Measurements from ENCODE around the gene HASPIN. TPM values are rescaled to one million over a fixed set of nuclear protein-coding genes. Genes with fewer than 3 reads are reported as not detected.
"Not testable (repeated sequence)": the region's sequence is repeated elsewhere in the genome, so short reads cannot be mapped to it uniquely, and the experiment has no call there.

HASPIN gene
- total RNA-seq, 2 donors from 2014 or later = 1.0 to 3.9 TPM

DNA sequence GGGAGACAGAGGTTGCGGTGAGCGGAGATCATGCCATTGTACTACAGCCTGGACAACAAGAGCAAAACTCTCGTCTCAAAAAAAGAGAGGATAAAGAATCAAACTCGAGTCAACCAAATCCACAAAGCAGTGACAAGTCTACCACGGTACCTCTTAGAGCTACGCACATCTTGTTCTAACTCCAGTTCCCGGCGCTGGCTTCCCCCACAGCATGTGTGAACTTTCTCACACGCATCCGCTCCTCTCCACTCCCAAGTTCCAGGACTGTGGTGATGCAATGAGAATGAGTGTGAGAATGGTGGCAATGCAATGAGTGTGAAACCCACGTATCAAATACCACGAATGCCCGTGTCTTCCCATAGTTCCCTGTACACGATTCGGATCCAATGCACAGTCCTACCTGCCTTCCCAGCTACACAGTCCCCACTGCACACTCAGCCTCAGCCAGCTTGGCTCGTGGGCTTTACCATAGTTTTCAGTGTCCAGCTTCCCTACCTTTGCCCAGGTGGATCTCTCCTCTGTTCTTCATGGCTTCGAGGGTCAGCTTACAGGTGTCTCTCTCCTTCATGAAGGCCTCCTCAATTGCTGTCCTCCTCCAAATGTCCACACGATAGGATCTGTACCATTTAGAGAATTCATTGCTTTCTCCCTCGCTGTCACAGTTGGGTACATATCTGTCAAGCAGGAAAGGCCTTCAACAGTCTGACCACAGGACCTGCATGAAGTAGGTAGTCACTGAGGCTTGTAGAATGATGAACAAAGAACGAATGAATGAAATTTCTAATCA lies 18.6 kb upstream of the HASPIN start:
- Histone ChIP-seq H3K4me1 (replicated peaks) (no peaks in the 10 kb centered on the region), H3K36me3 (no peaks in the 10 kb centered on the region), H3K9me3 (no peaks in the 10 kb centered on the region), H3K27ac (no peak overlapping the region), H3K27me3 (replicated peaks; ENCODE audit: insufficient read depth) (no peaks in the 10 kb centered on the region), H3K4me3 (no peak overlapping the region)
- 87% methylated on average over 20 of the region's 20 CpGs for WGBS
- intact Hi-C loops (cut with DNase I) = no loop called here
- no peak for DNase-seq (ENCODE audit: low spot score)
- TF ChIP-seq POLR2A (IDR thresholded peaks at IDR 0.05) (no peak), POLR2AphosphoS5 (IDR thresholded peaks at IDR 0.05) (no peak)
- TF ChIP-seq, protein P1, sequence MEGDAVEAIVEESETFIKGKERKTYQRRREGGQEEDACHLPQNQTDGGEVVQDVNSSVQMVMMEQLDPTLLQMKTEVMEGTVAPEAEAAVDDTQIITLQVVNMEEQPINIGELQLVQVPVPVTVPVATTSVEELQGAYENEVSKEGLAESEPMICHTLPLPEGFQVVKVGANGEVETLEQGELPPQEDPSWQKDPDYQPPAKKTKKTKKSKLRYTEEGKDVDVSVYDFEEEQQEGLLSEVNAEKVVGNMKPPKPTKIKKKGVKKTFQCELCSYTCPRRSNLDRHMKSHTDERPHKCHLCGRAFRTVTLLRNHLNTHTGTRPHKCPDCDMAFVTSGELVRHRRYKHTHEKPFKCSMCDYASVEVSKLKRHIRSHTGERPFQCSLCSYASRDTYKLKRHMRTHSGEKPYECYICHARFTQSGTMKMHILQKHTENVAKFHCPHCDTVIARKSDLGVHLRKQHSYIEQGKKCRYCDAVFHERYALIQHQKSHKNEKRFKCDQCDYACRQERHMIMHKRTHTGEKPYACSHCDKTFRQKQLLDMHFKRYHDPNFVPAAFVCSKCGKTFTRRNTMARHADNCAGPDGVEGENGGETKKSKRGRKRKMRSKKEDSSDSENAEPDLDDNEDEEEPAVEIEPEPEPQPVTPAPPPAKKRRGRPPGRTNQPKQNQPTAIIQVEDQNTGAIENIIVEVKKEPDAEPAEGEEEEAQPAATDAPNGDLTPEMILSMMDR (IDR thresholded peaks at IDR 0.05) = no peak

DNA sequence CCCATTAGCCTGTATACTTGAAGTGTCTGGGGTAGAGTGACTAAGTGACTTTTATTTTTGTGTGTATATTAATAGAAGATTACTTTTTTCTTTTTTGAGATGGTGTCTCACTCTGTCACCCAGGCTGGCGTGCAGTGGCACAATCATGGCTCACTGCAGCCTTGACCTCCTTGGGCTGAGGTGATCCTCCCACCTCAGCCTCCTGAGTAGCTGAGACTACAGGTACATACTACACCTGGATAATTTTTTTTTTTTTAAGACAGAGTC lies 18.1 kb upstream of the HASPIN start:
- H3K36me3 ChIP-seq; intact Hi-C loops (cut with DNase I); H3K27ac ChIP-seq; H3K4me1 ChIP-seq (replicated peaks); H3K27me3 ChIP-seq (replicated peaks; ENCODE audit: insufficient read depth); H3K9me3 ChIP-seq; DNase-seq (ENCODE audit: low spot score); H3K4me3 ChIP-seq: not testable (repeated sequence)
- 95% methylated on average over 1 of the region's 1 CpG for WGBS

DNA sequence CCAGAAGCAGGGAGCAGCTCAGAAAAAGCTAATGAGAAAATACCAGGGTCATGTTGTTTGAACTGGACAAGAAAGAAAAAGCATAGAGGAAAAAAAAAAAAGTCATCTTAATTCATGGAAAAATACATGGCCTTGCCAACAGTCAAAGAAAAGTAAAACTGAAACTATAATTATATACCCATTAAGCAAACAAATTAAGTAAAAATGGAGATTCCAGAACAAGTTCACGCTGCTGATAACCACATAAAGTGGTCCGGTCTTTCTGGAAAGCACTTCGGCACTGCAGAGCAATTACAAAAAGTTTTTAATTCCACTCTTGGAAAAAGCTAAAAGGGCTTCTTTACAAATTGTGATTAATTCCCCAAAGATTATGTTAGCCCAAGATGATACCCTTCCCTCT lies 15.3 kb upstream of the HASPIN start:
- intact Hi-C loops (cut with DNase I) = no loop called here
- Histone ChIP-seq H3K4me1 (replicated peaks) (no peaks in the 10 kb centered on the region), H3K9me3 (no peaks in the 10 kb centered on the region), H3K27ac (no peak overlapping the region), H3K27me3 (replicated peaks; ENCODE audit: insufficient read depth) (no peaks in the 10 kb centered on the region), H3K4me3 (no peak overlapping the region), H3K36me3 (no peaks in the 10 kb centered on the region)
- TF ChIP-seq POLR2A (IDR thresholded peaks at IDR 0.05) (no peak), POLR2AphosphoS5 (IDR thresholded peaks at IDR 0.05) (no peak)
- TF ChIP-seq, protein P1 (IDR thresholded peaks at IDR 0.05) = no peak
- no peak for DNase-seq (ENCODE audit: low spot score)
- 48% methylated on average over 3 of the region's 3 CpGs for WGBS

DNA sequence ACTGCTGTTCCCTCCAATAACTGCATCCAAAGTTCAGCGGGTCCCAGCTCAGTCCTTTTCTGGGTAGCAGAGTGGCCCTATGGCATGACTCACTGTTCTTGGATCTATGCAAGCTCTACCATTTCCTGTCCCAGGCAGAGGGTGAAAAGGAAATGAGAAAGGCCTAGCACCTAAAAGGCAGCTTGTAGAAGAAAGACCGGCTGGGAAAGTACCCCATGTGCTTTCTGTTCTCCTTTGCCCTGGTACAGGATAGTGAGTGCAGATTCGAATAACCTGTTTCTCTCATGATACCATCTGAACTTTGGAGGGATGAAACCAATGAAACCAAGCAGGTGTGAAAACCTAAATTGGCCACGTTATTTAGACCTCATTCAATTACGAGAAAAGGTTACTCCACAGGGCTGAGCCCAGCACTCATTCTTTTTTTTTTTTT lies 12.7 kb upstream of the HASPIN start:
- Histone ChIP-seq H3K36me3 (peaks cover 0 to 6% of the 10 kb centered on the region in 2 donors), H3K9me3 (no peaks in the 10 kb centered on the region), H3K4me1 (replicated peaks) (no peaks in the 10 kb centered on the region), H3K27ac (no peak overlapping the region), H3K4me3 (no peak overlapping the region), H3K27me3 (replicated peaks; ENCODE audit: insufficient read depth) (no peaks in the 10 kb centered on the region)
- TF ChIP-seq POLR2A (IDR thresholded peaks at IDR 0.05) (no peak), POLR2AphosphoS5 (IDR thresholded peaks at IDR 0.05) (no peak)
- TF ChIP-seq, protein P1 (IDR thresholded peaks at IDR 0.05) = no peak
- WGBS = 63% methylated on average over 5 of the region's 5 CpGs
- intact Hi-C loops (cut with DNase I) = no loop called here
- no peak for DNase-seq (ENCODE audit: low spot score)

DNA sequence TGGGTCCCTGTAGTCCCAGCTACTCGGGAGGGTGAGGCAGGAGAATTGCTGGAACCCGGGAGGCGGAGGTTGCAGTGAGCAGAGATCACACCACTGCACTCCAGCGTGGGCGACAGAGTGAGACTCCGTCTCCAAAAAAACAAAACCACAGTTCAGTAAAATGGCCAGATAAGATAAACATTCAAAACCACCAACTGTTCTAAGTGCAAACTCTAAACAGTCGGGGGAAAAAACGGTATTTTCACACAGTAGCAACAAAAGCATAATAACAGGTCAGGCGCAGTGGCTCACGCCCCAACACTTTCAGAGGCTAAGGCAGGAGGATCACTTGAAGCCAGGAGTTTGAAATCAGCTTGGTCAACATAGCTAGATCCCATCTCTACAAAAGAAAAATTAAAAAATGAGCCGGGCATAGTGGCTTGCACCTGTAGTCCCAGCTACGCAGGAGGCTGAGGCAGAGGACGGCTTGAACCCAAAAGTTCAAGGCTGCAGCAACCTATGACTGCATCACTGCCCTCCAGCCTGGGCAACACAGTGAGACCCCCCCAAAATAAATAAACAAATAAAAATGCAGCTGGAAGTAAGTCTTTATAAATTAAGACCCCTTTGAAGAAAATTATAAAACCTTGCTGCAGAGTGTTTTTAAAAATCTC lies 10.8 kb upstream of the HASPIN start:
- H3K36me3 ChIP-seq = peaks cover 0 to 6% of the 10 kb centered on the region in 2 donors
- no peak overlapping the region for H3K4me3 ChIP-seq
- no peak overlapping the region for H3K27ac ChIP-seq
- TF ChIP-seq POLR2A (IDR thresholded peaks at IDR 0.05) (no peak), POLR2AphosphoS5 (IDR thresholded peaks at IDR 0.05) (no peak)
- TF ChIP-seq, protein P1 (IDR thresholded peaks at IDR 0.05) = no peak
- intact Hi-C loops (cut with DNase I) = no loop called here
- DNase-seq (ENCODE audit: low spot score) = no peak
- no peaks in the 10 kb centered on the region for H3K4me1 ChIP-seq (replicated peaks)
- no peaks in the 10 kb centered on the region for H3K27me3 ChIP-seq (replicated peaks; ENCODE audit: insufficient read depth)
- 83% methylated on average over 13 of the region's 13 CpGs for WGBS
- H3K9me3 ChIP-seq = no peaks in the 10 kb centered on the region

Measured in prostate gland (tissue), 2 donors.